Stimulated activated CD4-positive, alpha-beta T cell treated with anti-CD3 and anti-CD28 coated beads, Interleukin-2, amount 100 ng/mL, for 24 hours (primary cell): ENCODE data around the gene RBMS3.
"Not testable (repeated sequence)": the region's sequence is repeated elsewhere in the genome, so short reads cannot be mapped to it uniquely, and the experiment has no call there.

Experiments
- DNase-seq, 2 donors: peaks; one replicate each; pipeline ENCODE4 v3.0.0-alpha.2; 2020

Gene RBMS3

GRCh38 chr3:29991198-29991597 is 710.3 kb downstream of the RBMS3 start:
- no peak for DNase-seq

- DNase-seq, result no peak
Measured at GRCh38 chr3:30002797-30003196, 721.9 kb downstream of the RBMS3 start.

GRCh38 chr3:30003741-30004140 is 722.9 kb downstream of the RBMS3 start:
- DNase-seq, result no peak

GRCh38 chr3:30004481-30004880 is 723.6 kb downstream of the RBMS3 start:
- no peak for DNase-seq

GRCh38 chr3:30006111-30006510 is 725.2 kb downstream of the RBMS3 start:
- DNase-seq, result no peak

GRCh38 chr3:30007668-30008067 is 726.8 kb downstream of the RBMS3 start:
- DNase-seq, result no peak

- no peak for DNase-seq
Measured at GRCh38 chr3:30011237-30011803, 730.4 kb downstream of the RBMS3 start.

- peak; percentile 66 to 67 for DNase-seq
Measured at GRCh38 chr3:30012941-30013543, 732.2 kb downstream of the RBMS3 start.

GRCh38 chr3:30017901-30018300 is 737.0 kb downstream of the RBMS3 start:
- DNase-seq, result no peak

GRCh38 chr3:30020380-30020779 is 739.5 kb downstream of the RBMS3 start:
- no peak for DNase-seq

- no peak for DNase-seq
Measured at GRCh38 chr3:30024466-30024865, 743.6 kb downstream of the RBMS3 start.

- DNase-seq, result no peak
Measured at GRCh38 chr3:30026851-30027250, 746.0 kb downstream of the RBMS3 start.

GRCh38 chr3:30034246-30034991 is 753.5 kb downstream of the RBMS3 start:
- no peak for DNase-seq

GRCh38 chr3:30035935-30036567 is 755.2 kb downstream of the RBMS3 start:
- no peak for DNase-seq

GRCh38 chr3:30040126-30040525 is 759.3 kb downstream of the RBMS3 start:
- DNase-seq, result no peak

GRCh38 chr3:30041481-30041880 is 760.6 kb downstream of the RBMS3 start:
- not testable (repeated sequence) for DNase-seq

GRCh38 chr3:30042274-30042859 is 761.5 kb downstream of the RBMS3 start:
- peak; percentile 51 to 68 for DNase-seq

- no peak for DNase-seq
Measured at GRCh38 chr3:30042916-30043555, 762.2 kb downstream of the RBMS3 start.

- no peak for DNase-seq
Measured at GRCh38 chr3:30044515-30044914, 763.6 kb downstream of the RBMS3 start.

- no peak for DNase-seq
Measured at GRCh38 chr3:30048431-30048830, 767.6 kb downstream of the RBMS3 start.

GRCh38 chr3:30050116-30050515 is 769.2 kb downstream of the RBMS3 start:
- not testable (repeated sequence) for DNase-seq

GRCh38 chr3:30059240-30059639 is 778.4 kb downstream of the RBMS3 start:
- DNase-seq, result no peak
